Tibial nerve (tissue), 3 donors: ENCODE measurements around the gene GGA3.

Experiments used
- POLR2A ChIP-seq, 2 donors: fragments of 450-650 bp; IDR thresholded peaks; one replicate each; pipeline ENCODE4 v1.6.1; 2017; ENCODE audit warnings: antibody characterized with exemption in 2 of 2, mild to moderate bottlenecking in 2 of 2, moderate library complexity in 2 of 2
- TF ChIP-seq, protein P1 (sequence below), 5 experiments: fragments of 200-600 bp in 3 of 5; fragments of 450-650 bp in 2 of 5; sonication (generic) in 3 of 5; IDR thresholded peaks; one replicate each; pipeline ENCODE4 v1.5.1; 2016 to 2019; ENCODE audit warnings: antibody characterized with exemption in 5 of 5, mild to moderate bottlenecking in 3 of 5, moderate library complexity in 2 of 5

DNA sequence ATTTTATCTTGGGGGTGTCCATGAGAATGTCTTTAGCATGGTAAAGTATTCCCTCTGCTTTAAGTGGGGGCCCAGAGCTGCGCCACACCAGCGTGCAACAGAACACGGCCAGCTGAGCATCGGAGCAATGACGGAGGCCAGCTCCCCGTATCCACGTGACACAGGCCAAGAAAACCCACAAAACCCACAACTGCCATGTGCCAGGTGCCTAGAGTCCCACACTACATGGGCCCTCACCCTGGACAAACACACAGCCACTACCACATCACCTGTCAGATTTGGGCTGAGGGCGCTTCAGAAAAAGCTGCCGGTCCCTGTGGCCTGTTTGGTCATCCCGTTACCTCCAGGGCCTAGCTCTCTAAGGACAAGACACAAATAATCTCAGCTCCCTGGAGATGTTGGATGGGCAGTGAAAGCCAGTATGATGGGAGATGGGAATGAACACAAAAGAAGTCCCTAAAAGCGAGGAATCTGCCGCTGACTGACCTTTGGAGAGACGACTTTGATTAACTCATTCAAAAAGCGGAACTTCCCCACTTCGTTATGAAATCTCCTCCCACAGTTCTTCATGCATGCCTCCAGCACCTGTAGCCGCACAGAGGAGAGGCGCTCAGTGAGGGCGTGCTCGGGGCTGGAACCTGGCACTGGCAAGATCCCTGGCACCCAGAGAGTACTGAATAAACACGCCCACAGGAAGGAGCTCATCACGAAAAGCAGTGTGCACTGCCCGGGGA is 17.1 kb downstream of the GGA3 start:
- TF ChIP-seq, protein P1, sequence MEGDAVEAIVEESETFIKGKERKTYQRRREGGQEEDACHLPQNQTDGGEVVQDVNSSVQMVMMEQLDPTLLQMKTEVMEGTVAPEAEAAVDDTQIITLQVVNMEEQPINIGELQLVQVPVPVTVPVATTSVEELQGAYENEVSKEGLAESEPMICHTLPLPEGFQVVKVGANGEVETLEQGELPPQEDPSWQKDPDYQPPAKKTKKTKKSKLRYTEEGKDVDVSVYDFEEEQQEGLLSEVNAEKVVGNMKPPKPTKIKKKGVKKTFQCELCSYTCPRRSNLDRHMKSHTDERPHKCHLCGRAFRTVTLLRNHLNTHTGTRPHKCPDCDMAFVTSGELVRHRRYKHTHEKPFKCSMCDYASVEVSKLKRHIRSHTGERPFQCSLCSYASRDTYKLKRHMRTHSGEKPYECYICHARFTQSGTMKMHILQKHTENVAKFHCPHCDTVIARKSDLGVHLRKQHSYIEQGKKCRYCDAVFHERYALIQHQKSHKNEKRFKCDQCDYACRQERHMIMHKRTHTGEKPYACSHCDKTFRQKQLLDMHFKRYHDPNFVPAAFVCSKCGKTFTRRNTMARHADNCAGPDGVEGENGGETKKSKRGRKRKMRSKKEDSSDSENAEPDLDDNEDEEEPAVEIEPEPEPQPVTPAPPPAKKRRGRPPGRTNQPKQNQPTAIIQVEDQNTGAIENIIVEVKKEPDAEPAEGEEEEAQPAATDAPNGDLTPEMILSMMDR (IDR thresholded peaks at IDR 0.05) = no peak
- TF ChIP-seq POLR2A (IDR thresholded peaks at IDR 0.05) = no peak
